Loucy (cell line): ENCODE measurements around the gene CDYL2.
A peak's percentile ranks its signal among the peaks of the same experiment; 100 is the strongest.

ENCODE experiments used
- H2AFZ ChIP-seq: fragments of 200-600 bp; sonication (generic); 2 replicates; pipeline ENCODE4 v1.6.0; 2016; ENCODE audit warnings: antibody characterized with exemption, mild to moderate bottlenecking, low read length, moderate library complexity
- H3F3A ChIP-seq: fragments of 200-600 bp; 2 replicates; pipeline ENCODE4 v1.6.0; 2016; ENCODE audit warnings: antibody characterized with exemption, low read depth, mild to moderate bottlenecking
- H3K27me3 ChIP-seq: fragments of 200-600 bp; sonication (generic); 2 replicates; pipeline ENCODE4 v1.6.1; 2014; ENCODE audit warnings: low read length, mild to moderate bottlenecking; ENCODE audit not compliant: insufficient read depth, poor library complexity, severe bottlenecking
- H3K36me3 ChIP-seq: fragments of 200-600 bp; sonication (generic); 2 replicates; pipeline ENCODE4 v1.6.1; 2016; ENCODE audit warnings: low read length; ENCODE audit not compliant: insufficient read depth
- H3K4me1 ChIP-seq: fragments of 200-600 bp; sonication (generic); 2 replicates; pipeline ENCODE4 v1.5.1; 2014; ENCODE audit warnings: low read length, mild to moderate bottlenecking; ENCODE audit not compliant: insufficient read depth, poor library complexity, severe bottlenecking
- H3K4me2 ChIP-seq: fragments of 200-600 bp; sonication (generic); 2 replicates; pipeline ENCODE4 v1.6.0; 2014; ENCODE audit warnings: antibody characterized with exemption, low read length, low read depth, mild to moderate bottlenecking; ENCODE audit not compliant: poor library complexity, severe bottlenecking
- H3K4me3 ChIP-seq: fragments of 200-600 bp; sonication (generic); 2 replicates; pipeline ENCODE4 v1.5.1; 2014; ENCODE audit warnings: low read length, mild to moderate bottlenecking, mixed read lengths; ENCODE audit not compliant: poor library complexity, severe bottlenecking
- H3K79me2 ChIP-seq: fragments of 200-600 bp; sonication (generic); 2 replicates; pipeline ENCODE4 v1.6.1; 2014; ENCODE audit warnings: low read length; ENCODE audit not compliant: insufficient read depth
- H3K9ac ChIP-seq: fragments of 200-600 bp; sonication (generic); 2 replicates; pipeline ENCODE4 v1.6.0; 2014; ENCODE audit warnings: mild to moderate bottlenecking, low read depth, low read length, moderate library complexity; ENCODE audit not compliant: poor library complexity, severe bottlenecking
- H3K9me2 ChIP-seq: fragments of 200-600 bp; sonication (generic); replicated peaks from 2 replicates; pipeline ENCODE4 v1.6.1; 2016; ENCODE audit warnings: low read depth, low read length, mixed read lengths
- H3K9me3 ChIP-seq: fragments of 200-600 bp; sonication (generic); 2 replicates; pipeline ENCODE4 v1.6.1; 2014; ENCODE audit warnings: mild to moderate bottlenecking, antibody characterized with exemption, low read length, low read depth; ENCODE audit not compliant: insufficient read depth
- H4K20me1 ChIP-seq: fragments of 200-600 bp; sonication (generic); 2 replicates; pipeline ENCODE4 v1.6.0; 2014; ENCODE audit warnings: antibody characterized with exemption, low read length, mild to moderate bottlenecking; ENCODE audit not compliant: insufficient read depth, poor library complexity, severe bottlenecking
- CTCF ChIP-seq: fragments of 200-600 bp; sonication (generic); conservative IDR thresholded peaks from 2 replicates; pipeline ENCODE4 v1.5.1; 2014; ENCODE audit warnings: mild to moderate bottlenecking, antibody characterized with exemption, low read length
- EZH2phosphoT487 ChIP-seq: fragments of 200-600 bp; IDR thresholded peaks from 2 replicates; pipeline ENCODE4 v1.6.1; 2018; ENCODE audit warnings: antibody characterized with exemption, mild to moderate bottlenecking, moderate library complexity, borderline replicate concordance

The CDYL2 gene

GRCh38 chr16:80659865-80660264, 144.5 kb downstream of the CDYL2 start:
- H3K4me1 ChIP-seq, result peaks cover 26% of the 10 kb centered on the region
- H3K4me2 ChIP-seq, result no peak overlapping the region
- H3K4me3 ChIP-seq, result no peak overlapping the region
- no peak for TF ChIP-seq EZH2phosphoT487
- TF ChIP-seq CTCF, result no peak
- H3K36me3 ChIP-seq, result peaks cover under 1% of the 10 kb centered on the region; the same call in 1 of the 2 replicates
- no peaks in the 10 kb centered on the region for H3K9me2 ChIP-seq
- no peaks in the 10 kb centered on the region for H3F3A ChIP-seq
- no peak overlapping the region for H2AFZ ChIP-seq
- H3K79me2 ChIP-seq, result peaks cover 26% of the 10 kb centered on the region
- peaks cover 14% of the 10 kb centered on the region; the same call in 1 of the 2 replicates for H3K9me3 ChIP-seq
- no peak overlapping the region for H3K9ac ChIP-seq
- no peaks in the 10 kb centered on the region for H4K20me1 ChIP-seq
- H3K27me3 ChIP-seq, result no peaks in the 10 kb centered on the region

GRCh38 chr16:80656711-80657150, 147.7 kb downstream of the CDYL2 start:
- Histone ChIP-seq H3K4me1 (peaks cover 26% of the 10 kb centered on the region), H3K4me3 (no peak overlapping the region), H3K79me2 (peaks cover 22% of the 10 kb centered on the region), H3K9me2 (no peaks in the 10 kb centered on the region), H3K36me3 (peaks cover 5% of the 10 kb centered on the region; the same call in 1 of the 2 replicates), H2AFZ (no peak overlapping the region), H3K4me2 (peak overlapping the region; percentile 35), H3K27me3 (no peaks in the 10 kb centered on the region), H3K9me3 (peaks cover 14% of the 10 kb centered on the region; the same call in 1 of the 2 replicates), H3K9ac (no peak overlapping the region), H3F3A (no peaks in the 10 kb centered on the region), H4K20me1 (no peaks in the 10 kb centered on the region)
- TF ChIP-seq EZH2phosphoT487 (no peak), CTCF (no peak)

- H3K9me2 ChIP-seq, result no peaks in the 10 kb centered on the region
- no peaks in the 10 kb centered on the region for H4K20me1 ChIP-seq
- H3K4me3 ChIP-seq, result no peak overlapping the region
- no peaks in the 10 kb centered on the region for H3K27me3 ChIP-seq
- no peak overlapping the region for H3K9ac ChIP-seq
- H3K4me2 ChIP-seq, result peak overlapping the region; percentile 35
- H3K36me3 ChIP-seq, result peaks cover 5% of the 10 kb centered on the region; the same call in 1 of the 2 replicates
- H3F3A ChIP-seq, result no peaks in the 10 kb centered on the region
- no peak for TF ChIP-seq CTCF
- no peak for TF ChIP-seq EZH2phosphoT487
- H2AFZ ChIP-seq, result no peak overlapping the region
- H3K79me2 ChIP-seq, result peaks cover 19% of the 10 kb centered on the region
- H3K4me1 ChIP-seq, result peaks cover 24% of the 10 kb centered on the region
- peaks cover 14% of the 10 kb centered on the region; the same call in 1 of the 2 replicates for H3K9me3 ChIP-seq
Measured at GRCh38 chr16:80656161-80656560, 148.2 kb downstream of the CDYL2 start.
